IMR-90 (cell line): ENCODE results near the gene LAMTOR3. TPM values are rescaled to one million over a fixed set of nuclear protein-coding genes. Genes with fewer than 3 reads are reported as not detected.

Source experiments
- ATAC-seq: fragments of 200-7000 bp; cut with Tn5 transposase; 2 replicates; pipeline ENCODE4 v1.9.1; 2020; ENCODE audit warnings: low read depth, mild to moderate bottlenecking, moderate library complexity
- BruUV-seq: library from RNA; stranded (reverse); fragments of 400-500 nt; replicated peaks from 2 replicates; lab custom pipeline; 2021; lab: Mats Ljungman, UMichigan
- CTCF ChIA-PET: fragments of 300-600 bp; formaldehyde crosslinking; extraction: SDS; loops from one replicate; lab custom pipeline; 2021; ENCODE audit warnings: antibody characterized with exemption; lab: Yijun Ruan, JAX
- POLR2A ChIA-PET: fragments of 300-600 bp; sonication (Branson Sonifier 250); formaldehyde crosslinking; loops from one replicate; lab custom pipeline; 2022; ENCODE audit warnings: antibody characterized with exemption; ENCODE audit not compliant: unreplicated experiment; lab: Charles Lee
- DNase-seq: peaks from one replicate; pipeline ENCODE4 v3.0.0; 2013
- H2AFZ ChIP-seq: replicated peaks from 2 replicates; pipeline ENCODE3; 2013; ENCODE audit warnings: low read length, mild to moderate bottlenecking; ENCODE audit not compliant: poor library complexity
- H2AK5ac ChIP-seq: 2 replicates; pipeline ENCODE4 v1.6.1; 2013; ENCODE audit warnings: low read depth, low read length, inconsistent platforms
- H2AK9ac ChIP-seq: replicated peaks from 2 replicates; pipeline ENCODE3; 2013; ENCODE audit warnings: mild to moderate bottlenecking, low read depth, low read length, moderate library complexity; ENCODE audit not compliant: poor library complexity
- H2BK120ac ChIP-seq: 2 replicates; pipeline ENCODE4 v1.6.1; 2013; ENCODE audit warnings: low read depth, low read length, inconsistent platforms
- H2BK15ac ChIP-seq: 3 replicates; pipeline ENCODE4 v1.6.1; 2013; ENCODE audit warnings: low read depth, low read length, inconsistent platforms
- H2BK20ac ChIP-seq: 2 replicates; pipeline ENCODE4 v1.6.1; 2013; ENCODE audit warnings: low read depth, mild to moderate bottlenecking, inconsistent platforms, low read length, moderate library complexity
- H2BK5ac ChIP-seq: 2 replicates; pipeline ENCODE4 v1.6.1; 2013; ENCODE audit warnings: mild to moderate bottlenecking, low read depth, low read length, inconsistent platforms; ENCODE audit not compliant: poor library complexity, severe bottlenecking
- H3K14ac ChIP-seq: replicated peaks from 2 replicates; pipeline ENCODE4 v1.6.1; 2013; ENCODE audit warnings: low read depth, low read length, inconsistent platforms
- H3K18ac ChIP-seq: 2 replicates; pipeline ENCODE4 v1.6.1; 2013; ENCODE audit warnings: low read depth, low read length, control low read depth
- H3K23ac ChIP-seq: 2 replicates; pipeline ENCODE4 v1.6.1; 2013; ENCODE audit warnings: low read depth, low read length, inconsistent platforms
- H3K27ac ChIP-seq: 2 replicates; pipeline ENCODE4 v1.5.1; 2013; ENCODE audit warnings: mild to moderate bottlenecking, control low read depth, low read length; ENCODE audit not compliant: insufficient read depth
- H3K27me3 ChIP-seq: 2 replicates; pipeline ENCODE4 v1.6.1; 2013; ENCODE audit warnings: low read length; ENCODE audit not compliant: control insufficient read depth, insufficient read depth
- H3K36me3 ChIP-seq: 2 replicates; pipeline ENCODE4 v1.6.1; 2013; ENCODE audit warnings: low read length, mixed read lengths; ENCODE audit not compliant: control insufficient read depth, insufficient read depth
- H3K4ac ChIP-seq: 2 replicates; pipeline ENCODE4 v1.6.1; 2013; ENCODE audit warnings: low read depth, low read length, inconsistent platforms
- H3K4me1 ChIP-seq: 2 replicates; pipeline ENCODE4 v1.6.1; 2013; ENCODE audit warnings: low read length, mixed read lengths; ENCODE audit not compliant: control insufficient read depth, insufficient read depth
- H3K4me2 ChIP-seq: 2 replicates; pipeline ENCODE4 v1.6.1; 2013; ENCODE audit warnings: low read depth, mild to moderate bottlenecking, control low read depth, low read length, moderate library complexity
- H3K4me3 ChIP-seq: 2 replicates; pipeline ENCODE4 v1.5.1; 2013; ENCODE audit warnings: low read depth, mild to moderate bottlenecking, control low read depth, low read length, moderate library complexity; ENCODE audit not compliant: insufficient read depth
- H3K56ac ChIP-seq: 2 replicates; pipeline ENCODE4 v1.6.1; 2013; ENCODE audit warnings: low read length, inconsistent platforms; ENCODE audit not compliant: insufficient read depth; ENCODE audit errors: extremely low read depth
- H3K79me1 ChIP-seq, 2 experiments: 2 replicates each; pipeline ENCODE4 v1.6.1; 2013; ENCODE audit warnings: low read length in 2 of 2, inconsistent platforms in 1 of 2, low read depth in 1 of 2
- H3K9ac ChIP-seq: 2 replicates; pipeline ENCODE4 v1.6.1; 2013; ENCODE audit warnings: low read depth, low read length, control low read depth
- H3K9me1 ChIP-seq: 2 replicates; pipeline ENCODE4 v1.6.1; 2013; ENCODE audit warnings: low read length, inconsistent platforms; ENCODE audit not compliant: insufficient read depth
- H3K9me3 ChIP-seq: 2 replicates; pipeline ENCODE4 v1.6.1; 2013; ENCODE audit warnings: low read length; ENCODE audit not compliant: control insufficient read depth, insufficient read depth
- H4K20me1 ChIP-seq: 2 replicates; pipeline ENCODE4 v1.6.1; 2013; ENCODE audit warnings: low read length, inconsistent platforms; ENCODE audit not compliant: insufficient read depth
- H4K5ac ChIP-seq: 2 replicates; pipeline ENCODE4 v1.6.1; 2013; ENCODE audit warnings: mild to moderate bottlenecking, low read depth, low read length, control low read depth
- H4K8ac ChIP-seq, 2 experiments: 2 replicates each; pipeline ENCODE4 v1.6.1; 2013; ENCODE audit warnings: low read depth in 2 of 2, low read length in 2 of 2, control low read depth in 1 of 2, inconsistent platforms in 1 of 2
- H4K91ac ChIP-seq: 2 replicates; pipeline ENCODE4 v1.6.1; 2013; ENCODE audit warnings: low read depth, low read length, inconsistent platforms; ENCODE audit not compliant: insufficient read depth
- MAZ ChIP-seq: IDR thresholded peaks from 2 replicates; pipeline ENCODE4 v1.6.1; 2012; ENCODE audit warnings: low read depth, mild to moderate bottlenecking, low read length, improper control_type of control experiment, moderate library complexity, borderline replicate concordance
- POLR2A ChIP-seq: IDR thresholded peaks from 2 replicates; pipeline ENCODE4 v1.6.1; 2012; ENCODE audit warnings: mild to moderate bottlenecking, low read depth, low read length
- WGBS, 2 experiments: methylation state at CpG; one replicate each; pipeline versions ENCODE4 v1.1.5 to v1.1.7; 2013; ENCODE audit warnings: missing lambda C conversion rate in 2 of 2; ENCODE audit not compliant: insufficient read length in 1 of 2; ENCODE audit errors: extremely low coverage in 2 of 2; 5-methylcytosine and 5-hydroxymethylcytosine counted together
- dilution Hi-C: fragments of 300-500 bp; cut with HindIII; formaldehyde crosslinking; loops from one replicate; pipeline ENCODE4 v1.14.3; 2018; ENCODE audit warnings: low sequenced_read_pairs; ENCODE audit not compliant: unreplicated experiment
- in situ Hi-C: fragments of 300-500 bp; cut with MboI; formaldehyde crosslinking; loops from 3 replicates; pipeline ENCODE4 v1.14.3; 2019; ENCODE audit warnings: low sequenced_read_pairs, inconsistent platforms, mixed read lengths
- intact Hi-C: fragments of 100-400 bp; cut with micrococcal nuclease; formaldehyde crosslinking; loops from 2 replicates; pipeline ENCODE4 v1.10.0; 2022
- polyA plus RNA-seq, 3 experiments: library from polyadenylated mRNA; depleted of rRNA; stranded (reverse); fragments of >200 nt; gene quantifications; 2 replicates each; pipeline ENCODE4 v1.2.3, GENCODE V29; 2012; ENCODE audit warnings: low replicate concordance in 1 of 3
- total RNA-seq: library from RNA; depleted of rRNA; stranded (reverse); fragments of >200 nt; gene quantifications from 2 replicates; pipeline ENCODE4 v1.2.3, GENCODE V29; 2012
- TF ChIP-seq, protein P1 (sequence below): conservative IDR thresholded peaks from 2 replicates; pipeline ENCODE4 v1.5.1; 2012; ENCODE audit warnings: mild to moderate bottlenecking, low read depth, low read length, improper control_type of control experiment

Gene LAMTOR3
- total and polyA plus RNA-seq, 2 of the 4 experiments (the other 2 are of a cell fraction) = 28.6 to 35.7 TPM

DNA sequence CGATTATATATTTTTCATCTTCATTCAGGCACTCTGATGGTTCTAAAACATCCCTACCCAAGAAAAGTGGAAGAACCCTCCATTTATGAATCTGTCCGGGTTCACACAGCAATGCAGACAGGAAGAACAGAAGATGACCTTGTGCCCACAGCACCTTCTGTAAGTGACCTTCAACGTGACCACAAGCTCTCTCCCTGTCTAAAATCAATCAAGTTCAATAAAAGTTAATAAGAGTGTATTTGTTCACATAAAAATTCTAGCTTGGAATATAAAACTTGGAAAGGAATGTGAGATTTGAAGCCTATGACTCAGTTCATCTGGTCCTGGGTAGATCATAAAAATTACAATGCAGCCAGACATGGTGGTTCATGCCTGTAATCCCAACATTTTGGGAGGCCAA is 41.0 kb downstream of the LAMTOR3 start:
- Histone ChIP-seq H2BK20ac (no peak overlapping the region), H3K14ac (no peak overlapping the region), H3K4ac (no peak overlapping the region), H4K8ac (no peak overlapping the region), H3K9me1 (no peaks in the 10 kb centered on the region), H3K4me3 (no peak overlapping the region), H3K36me3 (no peaks in the 10 kb centered on the region), H4K91ac (no peak overlapping the region), H2BK120ac (no peak overlapping the region), H2BK5ac (no peak overlapping the region), H4K20me1 (no peaks in the 10 kb centered on the region), H3K4me1 (no peaks in the 10 kb centered on the region), H3K9ac (no peak overlapping the region), H3K27me3 (peaks cover 4% of the 10 kb centered on the region), H3K79me1 (no peaks in the 10 kb centered on the region), H2AK5ac (no peak overlapping the region), H2AFZ (no peak overlapping the region), H3K23ac (no peak overlapping the region), H3K9me3 (no peaks in the 10 kb centered on the region), H3K56ac (no peak overlapping the region), H3K18ac (no peak overlapping the region), H4K5ac (no peak overlapping the region), H2AK9ac (no peak overlapping the region), H3K27ac (no peak overlapping the region), H2BK15ac (no peak overlapping the region), H3K4me2 (no peak overlapping the region)
- DNase-seq = no peak
- intact Hi-C loops (no loop called here), in situ Hi-C loops (no loop called here), dilution Hi-C loops (no loop called here)
- no CpG with 5 or more reads among the region's 3 CpGs for WGBS, 2 experiments
- ChIA-PET POLR2A (no interaction called here), CTCF (interaction anchor here (0.6 kb wide), 1 partner anchor 858 kb away, joined by 4 read pairs; no protein-coding TSS in a partner anchor)
- BruUV-seq = no TSS peak
- ATAC-seq = no peak
- TF ChIP-seq MAZ = no peak
- no peak for TF ChIP-seq POLR2A
- TF ChIP-seq, protein P1, sequence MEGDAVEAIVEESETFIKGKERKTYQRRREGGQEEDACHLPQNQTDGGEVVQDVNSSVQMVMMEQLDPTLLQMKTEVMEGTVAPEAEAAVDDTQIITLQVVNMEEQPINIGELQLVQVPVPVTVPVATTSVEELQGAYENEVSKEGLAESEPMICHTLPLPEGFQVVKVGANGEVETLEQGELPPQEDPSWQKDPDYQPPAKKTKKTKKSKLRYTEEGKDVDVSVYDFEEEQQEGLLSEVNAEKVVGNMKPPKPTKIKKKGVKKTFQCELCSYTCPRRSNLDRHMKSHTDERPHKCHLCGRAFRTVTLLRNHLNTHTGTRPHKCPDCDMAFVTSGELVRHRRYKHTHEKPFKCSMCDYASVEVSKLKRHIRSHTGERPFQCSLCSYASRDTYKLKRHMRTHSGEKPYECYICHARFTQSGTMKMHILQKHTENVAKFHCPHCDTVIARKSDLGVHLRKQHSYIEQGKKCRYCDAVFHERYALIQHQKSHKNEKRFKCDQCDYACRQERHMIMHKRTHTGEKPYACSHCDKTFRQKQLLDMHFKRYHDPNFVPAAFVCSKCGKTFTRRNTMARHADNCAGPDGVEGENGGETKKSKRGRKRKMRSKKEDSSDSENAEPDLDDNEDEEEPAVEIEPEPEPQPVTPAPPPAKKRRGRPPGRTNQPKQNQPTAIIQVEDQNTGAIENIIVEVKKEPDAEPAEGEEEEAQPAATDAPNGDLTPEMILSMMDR = no peak
